OCI-LY3 (cell line): ENCODE results near the gene TNS1.

ENCODE experiments used
- H2AFZ ChIP-seq: fragments of 200-600, 300-600 bp; shearing (Covaris generic); 2 replicates; pipeline ENCODE4 v1.6.0; 2014; ENCODE audit warnings: antibody characterized with exemption, low read depth, low read length
- H3K27ac ChIP-seq: fragments of 200-600, 300-600 bp; sonication (generic); 2 replicates; pipeline ENCODE4 v1.5.1; 2014; ENCODE audit warnings: mild to moderate bottlenecking, low read length, moderate library complexity, mixed read lengths
- H3K27me3 ChIP-seq: fragments of 200-600, 300-600 bp; sonication (generic); 2 replicates; pipeline ENCODE4 v1.6.1; 2014; ENCODE audit warnings: low read depth, low read length, mixed read lengths
- H3K36me3 ChIP-seq: fragments of 200-600, 300-600 bp; sonication (generic); replicated peaks from 2 replicates; pipeline ENCODE3; 2014; ENCODE audit warnings: low read depth, low read length, mixed read lengths
- H3K4me1 ChIP-seq: fragments of 300-600, 200-600 bp; sonication (generic); 2 replicates; pipeline ENCODE4 v1.6.1; 2014; ENCODE audit warnings: low read length, mixed read lengths
- H3K4me2 ChIP-seq: fragments of 200-600, 300-600 bp; sonication (generic); 2 replicates; pipeline ENCODE4 v1.6.1; 2014; ENCODE audit warnings: low read length, mixed read lengths
- H3K4me3 ChIP-seq: fragments of 300-600, 200-600 bp; sonication (generic); 2 replicates; pipeline ENCODE4 v1.5.1; 2014; ENCODE audit warnings: antibody characterized with exemption, mild to moderate bottlenecking, low read length, moderate library complexity
- H3K79me2 ChIP-seq: fragments of 300-600, 200-600 bp; shearing (Covaris generic); 2 replicates; pipeline ENCODE4 v1.6.1; 2014; ENCODE audit warnings: mild to moderate bottlenecking, low read length, mixed read lengths
- H3K9ac ChIP-seq: fragments of 300-600, 200-600 bp; shearing (Covaris generic); 2 replicates; pipeline ENCODE4 v1.6.0; 2014; ENCODE audit warnings: mild to moderate bottlenecking, low read length, moderate library complexity
- H3K9me3 ChIP-seq: fragments of 200-600, 300-600 bp; shearing (Covaris generic); 2 replicates; pipeline ENCODE4 v1.6.1; 2014; ENCODE audit warnings: low read length, mixed read lengths; ENCODE audit not compliant: insufficient read depth
- H4K20me1 ChIP-seq: fragments of 200-600, 300-600 bp; sonication (generic); 2 replicates; pipeline ENCODE4 v1.6.1; 2016; ENCODE audit warnings: low read length, mixed read lengths; ENCODE audit not compliant: insufficient read depth
- CTCF ChIP-seq: fragments of 200-600, 300-600 bp; sonication (generic); IDR thresholded peaks from 2 replicates; pipeline ENCODE4 v1.5.1; 2014; ENCODE audit warnings: antibody characterized with exemption, low read length, low read depth
- EZH2phosphoT487 ChIP-seq: fragments of 200-600 bp; shearing (Covaris generic); IDR thresholded peaks from 2 replicates; pipeline ENCODE4 v1.6.1; 2018; ENCODE audit warnings: antibody characterized with exemption, mixed run types, low read depth

TNS1 gene

GRCh38 chr2:217761645-217762277 lies 241.0 kb downstream of the TNS1 start:
- H3K9me3 ChIP-seq, result peaks cover 6% of the 10 kb centered on the region; the same call in 1 of the 2 replicates
- H3K36me3 ChIP-seq, result no peaks in the 10 kb centered on the region
- H3K4me3 ChIP-seq, result no peak overlapping the region
- H3K4me1 ChIP-seq, result no peaks in the 10 kb centered on the region
- TF ChIP-seq EZH2phosphoT487 (no peak), CTCF (no peak)
- H3K27ac ChIP-seq, result no peak overlapping the region
- no peaks in the 10 kb centered on the region for H3K27me3 ChIP-seq
- no peak overlapping the region for H3K9ac ChIP-seq
- H2AFZ ChIP-seq, result no peak overlapping the region
- no peak overlapping the region for H3K4me2 ChIP-seq
- no peaks in the 10 kb centered on the region for H3K79me2 ChIP-seq
- no peaks in the 10 kb centered on the region for H4K20me1 ChIP-seq

- no peaks in the 10 kb centered on the region for H3K36me3 ChIP-seq
- peaks cover 6% of the 10 kb centered on the region; the same call in 1 of the 2 replicates for H3K9me3 ChIP-seq
Measured at GRCh38 chr2:217759991-217760390, 242.8 kb downstream of the TNS1 start.

GRCh38 chr2:217757108-217757463 lies 245.7 kb downstream of the TNS1 start:
- Histone ChIP-seq H3K4me1 (no peaks in the 10 kb centered on the region), H3K36me3 (no peaks in the 10 kb centered on the region), H3K9me3 (peaks cover 6% of the 10 kb centered on the region; the same call in 1 of the 2 replicates), H3K27ac (no peak overlapping the region), H2AFZ (no peak overlapping the region), H3K9ac (no peak overlapping the region), H3K79me2 (no peaks in the 10 kb centered on the region), H3K4me3 (no peak overlapping the region), H3K27me3 (peaks cover 7% of the 10 kb centered on the region), H3K4me2 (no peak overlapping the region), H4K20me1 (no peaks in the 10 kb centered on the region)
- TF ChIP-seq EZH2phosphoT487, result no peak

More at GRCh38 chr2:217759991-217760390, 242.8 kb downstream of the TNS1 start:
- Histone ChIP-seq H3K4me2 (no peak overlapping the region), H2AFZ (no peak overlapping the region), H3K27me3 (no peaks in the 10 kb centered on the region), H3K27ac (no peak overlapping the region), H3K9ac (no peak overlapping the region), H3K4me3 (no peak overlapping the region), H3K4me1 (no peaks in the 10 kb centered on the region), H3K79me2 (no peaks in the 10 kb centered on the region), H4K20me1 (no peaks in the 10 kb centered on the region)
- no peak for TF ChIP-seq EZH2phosphoT487
- no peak for TF ChIP-seq CTCF

- Histone ChIP-seq H4K20me1 (no peaks in the 10 kb centered on the region), H2AFZ (0 out of 2 replicates have a peak overlapping the region, but pooled peaks have one; percentile 60), H3K9ac (no peak overlapping the region), H3K79me2 (no peaks in the 10 kb centered on the region), H3K27ac (no peak overlapping the region), H3K27me3 (peaks cover 11% of the 10 kb centered on the region), H3K4me1 (no peaks in the 10 kb centered on the region), H3K4me3 (no peak overlapping the region), H3K4me2 (peak overlapping the region; percentile 17), H3K36me3 (no peaks in the 10 kb centered on the region), H3K9me3 (0 out of 2 replicates have a peak, but pooled peaks cover under 1% of the 10 kb centered on the region)
- TF ChIP-seq CTCF (peak; percentile 58), EZH2phosphoT487 (no peak)
Measured at GRCh38 chr2:217756375-217757107, 246.3 kb downstream of the TNS1 start.
